GM21619 (cell line): Measurements from ENCODE around the gene BMX.

Source experiments
- ATAC-seq: cut with Tn5 transposase; IDR thresholded peaks from one replicate; pipeline ENCODE4 v1.9.1; 2021; ENCODE audit not compliant: unreplicated experiment

The BMX gene

GRCh38 chrX:15567886-15568616 lies 67.4 kb downstream of the BMX start:
- ATAC-seq: no peak

- ATAC-seq: no peak
Measured at GRCh38 chrX:15570145-15570544, 69.5 kb downstream of the BMX start.

DNA sequence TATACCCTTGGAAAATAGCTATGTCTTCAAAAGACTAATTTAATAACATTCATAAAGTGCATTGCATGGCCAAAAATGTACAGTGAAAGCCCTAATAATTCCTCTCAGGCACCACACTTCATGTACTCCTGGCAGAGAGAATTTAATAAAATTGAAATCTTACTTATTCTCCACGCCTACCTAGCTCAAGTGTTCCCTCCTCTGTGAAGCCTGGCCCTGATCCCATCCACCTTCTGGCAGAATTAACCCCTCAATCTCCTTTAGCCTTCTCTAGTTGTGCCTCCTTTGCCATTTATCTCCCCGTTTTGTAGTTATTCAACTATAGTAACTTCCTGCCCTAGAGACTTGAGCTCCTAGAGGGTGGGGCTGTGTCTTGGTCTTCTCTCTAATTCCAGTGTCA lies 73.4 kb downstream of the BMX start:
- ATAC-seq: no peak

DNA sequence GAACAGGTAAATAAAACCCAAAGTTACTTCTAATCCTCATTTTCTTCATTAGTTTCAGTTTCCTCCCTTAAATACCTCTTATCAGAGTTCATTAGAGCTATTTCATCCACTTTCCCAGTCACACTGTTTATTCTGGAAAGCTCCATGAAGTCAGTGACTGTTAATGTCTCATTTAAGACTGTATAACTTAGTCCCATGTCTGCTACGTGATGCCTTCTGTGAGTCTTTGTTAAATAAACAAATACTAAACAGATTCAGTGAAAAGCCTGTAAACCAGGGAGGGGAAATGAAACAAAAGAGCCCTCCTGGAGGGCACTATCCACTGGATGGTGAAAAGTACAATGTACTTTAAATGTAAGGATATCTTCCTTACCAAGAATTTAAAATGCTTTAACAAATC lies 75.4 kb downstream of the BMX start:
- ATAC-seq: no peak

GRCh38 chrX:15579778-15580747 lies 79.5 kb downstream of the BMX start:
- no peak for ATAC-seq

DNA sequence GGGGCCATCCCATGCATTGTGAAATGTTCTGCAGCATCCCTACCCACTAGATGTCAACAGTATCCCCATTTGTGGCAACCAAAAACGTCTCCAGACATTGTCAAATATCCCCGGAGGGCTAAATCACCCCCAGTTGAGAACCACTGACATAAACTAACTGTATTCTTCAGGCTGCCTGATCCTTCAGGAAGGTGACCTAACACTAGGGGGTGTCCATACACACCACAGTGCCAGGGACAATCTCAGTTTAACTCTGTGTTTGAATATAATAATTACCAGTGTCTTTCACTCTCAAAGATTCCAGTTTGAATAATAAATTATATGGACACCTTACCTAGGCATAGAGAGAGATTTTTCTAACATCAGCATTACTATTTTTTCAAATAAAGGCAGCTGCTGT lies 93.8 kb downstream of the BMX start:
- ATAC-seq: no peak

- ATAC-seq: no peak
Measured at GRCh38 chrX:15598026-15598425, 97.4 kb downstream of the BMX start.

- ATAC-seq: no peak
Measured at GRCh38 chrX:15599461-15599860, 98.9 kb downstream of the BMX start.

DNA sequence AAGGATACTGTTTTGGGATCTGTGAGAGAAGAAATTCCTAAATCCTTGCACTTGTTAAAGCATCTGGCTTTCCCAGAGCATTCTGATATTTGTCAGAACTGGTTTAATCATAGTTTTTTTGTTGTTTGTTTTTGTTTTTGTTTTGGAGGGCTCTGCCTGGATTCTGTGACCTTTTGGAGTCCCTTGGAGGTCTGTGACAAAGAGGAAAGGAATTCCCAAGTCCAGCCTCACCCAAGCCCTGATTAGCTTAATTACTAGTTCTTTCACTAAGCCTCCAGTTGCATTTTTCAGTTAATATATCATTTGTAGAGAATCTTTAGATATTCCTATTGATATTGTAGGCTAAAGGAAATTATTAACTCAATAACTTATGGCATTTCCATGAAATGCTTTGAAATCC lies 99.4 kb downstream of the BMX start:
- ATAC-seq: no peak

- no peak for ATAC-seq
Measured at GRCh38 chrX:15600745-15601144, 100.1 kb downstream of the BMX start, which contains the start of gene ACE2. Gene ACE2, minus strand, starts transcription at chrX:15600960. Its CDS starts 49 bp downstream, at chrX:15600911.

DNA sequence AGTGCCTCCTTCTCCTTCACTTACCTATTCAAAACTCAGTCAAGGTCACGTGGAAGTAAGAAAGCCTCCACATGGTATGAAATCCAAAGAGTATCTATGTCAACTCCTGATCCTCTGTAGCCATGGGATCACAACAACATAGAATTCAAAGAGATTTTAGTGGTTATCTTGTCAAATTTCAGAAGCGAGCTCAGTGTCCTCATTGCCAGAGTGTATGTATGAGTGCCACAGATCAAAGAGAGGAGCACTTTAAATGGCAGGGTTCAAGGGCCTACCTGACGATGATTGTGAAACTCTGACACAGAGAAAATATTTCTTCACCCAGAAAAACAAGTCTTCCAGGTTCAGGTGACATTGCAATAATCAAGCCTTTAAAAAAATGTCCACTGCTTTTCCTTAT lies 101.3 kb downstream of the BMX start:
- no peak for ATAC-seq

DNA sequence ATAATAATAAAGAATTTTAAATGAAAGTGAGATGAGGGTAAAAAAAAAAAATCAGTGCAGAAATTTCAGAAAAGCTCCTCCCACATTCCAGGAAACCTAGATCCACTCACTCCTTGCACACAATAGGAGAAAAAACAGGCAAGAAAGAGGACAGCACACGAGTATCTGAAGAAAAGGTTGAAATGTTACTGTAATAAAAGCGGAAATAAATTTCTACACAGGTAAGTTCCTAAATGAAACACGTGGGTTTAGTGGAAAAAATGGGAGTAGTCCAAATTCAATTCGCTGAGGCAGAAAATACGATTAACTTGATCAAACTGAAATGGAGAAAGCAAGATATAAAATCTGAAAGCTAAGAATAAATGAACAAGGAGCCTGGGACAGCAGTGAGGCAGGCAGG lies 102.2 kb downstream of the BMX start:
- ATAC-seq: no peak

GRCh38 chrX:15605226-15605625 lies 104.6 kb downstream of the BMX start:
- no peak for ATAC-seq
